Progenitor cell of endocrine pancreas (in vitro differentiated cells): ENCODE measurements around the gene SATB2. TPM values are rescaled to one million over a fixed set of nuclear protein-coding genes. Genes with fewer than 3 reads are reported as not detected.

Source experiments
- DNase-seq: peaks from one replicate; pipeline ENCODE4 v3.0.0; 2021; ENCODE audit warnings: low spot score; ENCODE audit not compliant: unreplicated experiment
- H3K27ac Mint-ChIP-seq: 2 replicates; pipeline ENCODE4 v1.8.0; 2021; ENCODE audit warnings: mild to moderate bottlenecking, moderate library complexity, mixed read lengths
- H3K27me3 Mint-ChIP-seq: 2 replicates; pipeline ENCODE4 v1.8.0; 2021; ENCODE audit warnings: mixed read lengths
- H3K36me3 Mint-ChIP-seq: 2 replicates; pipeline ENCODE4 v1.8.0; 2022; ENCODE audit warnings: mixed read lengths; ENCODE audit not compliant: insufficient read depth
- H3K4me1 Mint-ChIP-seq: 2 replicates; pipeline ENCODE4 v1.8.0; 2021; ENCODE audit warnings: low read depth, mixed read lengths
- H3K4me3 Mint-ChIP-seq: 2 replicates; pipeline ENCODE4 v1.8.0; 2021; ENCODE audit warnings: low read depth, mild to moderate bottlenecking, moderate library complexity, mixed read lengths
- H3K9me3 Mint-ChIP-seq: 2 replicates; pipeline ENCODE4 v1.8.0; 2021; ENCODE audit warnings: low read depth, mixed read lengths
- CTCF ChIP-seq: fragments of 200-600 bp; sonication (generic); IDR thresholded peaks from one replicate; pipeline ENCODE4 v1.5.0; 2021; ENCODE audit warnings: antibody characterized with exemption, mild to moderate bottlenecking; ENCODE audit not compliant: unreplicated experiment
- total RNA-seq: library from RNA; stranded (reverse); gene quantifications from 2 replicates; pipeline ENCODE4 v1.2.1, GENCODE V29; 2021

Gene SATB2
- total RNA-seq, 1 donor from 2014 or later = 4.4 TPM

GRCh38 chr2:199490049-199490448, 32.3 kb upstream of the SATB2 start:
- H3K9me3 Mint-ChIP-seq = no peaks in the 10 kb centered on the region
- no peak for DNase-seq
- H3K27me3 Mint-ChIP-seq = peaks cover 13% of the 10 kb centered on the region
- no peaks in the 10 kb centered on the region for H3K4me1 Mint-ChIP-seq
- H3K27ac Mint-ChIP-seq = no peak overlapping the region
- TF ChIP-seq CTCF = no peak
- no peaks in the 10 kb centered on the region for H3K36me3 Mint-ChIP-seq
- no peak overlapping the region for H3K4me3 Mint-ChIP-seq

- Mint-ChIP-seq H3K9me3 (no peaks in the 10 kb centered on the region), H3K4me3 (no peak overlapping the region), H3K27me3 (peaks cover 21% of the 10 kb centered on the region), H3K27ac (no peak overlapping the region), H3K4me1 (no peaks in the 10 kb centered on the region), H3K36me3 (no peaks in the 10 kb centered on the region)
- DNase-seq = peak; percentile 59
- TF ChIP-seq CTCF = peak; percentile 82
These were observed 31.1 kb upstream of the SATB2 start for GRCh38 chr2:199488772-199489400.

- no peak overlapping the region for H3K4me3 Mint-ChIP-seq
- peaks cover 26% of the 10 kb centered on the region for H3K27me3 Mint-ChIP-seq
- no peak overlapping the region for H3K27ac Mint-ChIP-seq
- no peaks in the 10 kb centered on the region for H3K4me1 Mint-ChIP-seq
- no peaks in the 10 kb centered on the region for H3K36me3 Mint-ChIP-seq
- peak; percentile 82 for TF ChIP-seq CTCF
- no peaks in the 10 kb centered on the region for H3K9me3 Mint-ChIP-seq
- peak; percentile 54 for DNase-seq
These were observed 28.1 kb upstream of the SATB2 start for GRCh38 chr2:199485732-199486335.

- H3K27ac Mint-ChIP-seq = no peak overlapping the region
- no peak for TF ChIP-seq CTCF
- no peaks in the 10 kb centered on the region for H3K9me3 Mint-ChIP-seq
- no peaks in the 10 kb centered on the region for H3K36me3 Mint-ChIP-seq
- peaks cover 32% of the 10 kb centered on the region for H3K27me3 Mint-ChIP-seq
- H3K4me3 Mint-ChIP-seq = no peak overlapping the region
- no peak for DNase-seq
- H3K4me1 Mint-ChIP-seq = no peaks in the 10 kb centered on the region
These were observed 27.2 kb upstream of the SATB2 start for GRCh38 chr2:199484927-199485326.

GRCh38 chr2:199480966-199481365, 23.2 kb upstream of the SATB2 start:
- Mint-ChIP-seq H3K9me3 (no peaks in the 10 kb centered on the region), H3K27me3 (peaks cover 45% of the 10 kb centered on the region), H3K4me1 (no peaks in the 10 kb centered on the region), H3K36me3 (no peaks in the 10 kb centered on the region), H3K27ac (no peak overlapping the region), H3K4me3 (no peak overlapping the region)
- TF ChIP-seq CTCF = no peak
- no peak for DNase-seq
